Upper lobe of left lung (tissue), 6 donors: ENCODE results near the gene VSTM5. TPM values are rescaled to one million over a fixed set of nuclear protein-coding genes. Genes with fewer than 3 reads are reported as not detected.

Source experiments
- ATAC-seq, 2 donors: fragments of 200-7000 bp; cut with Tn5 transposase; one replicate each; pipeline ENCODE4 v1.9.1; 2022; ENCODE audit warnings: mild to moderate bottlenecking in 2 of 2, moderate library complexity in 2 of 2; ENCODE audit not compliant: low FRiP score in 2 of 2
- DNase-seq, 2 donors: peaks; one replicate each; pipeline ENCODE4 v3.0.0-alpha.2; 2019 to 2020
- H3K27ac ChIP-seq, 4 donors: fragments of 200-600 bp; sonication (generic); one replicate each; pipeline ENCODE4 v1.5.1; 2016 to 2019
- H3K27me3 ChIP-seq, 4 donors: fragments of 200-600 bp; sonication (generic); one replicate each; pipeline ENCODE4 v1.5.1; 2017 to 2019
- H3K36me3 ChIP-seq, 4 donors: fragments of 200-600 bp; sonication (generic); one replicate each; pipeline ENCODE4 v1.5.1; 2016 to 2019
- H3K4me1 ChIP-seq, 4 donors: fragments of 200-600 bp; sonication (generic); one replicate each; pipeline ENCODE4 v1.5.1; 2018 to 2019
- H3K4me3 ChIP-seq, 4 donors: fragments of 200-600 bp; sonication (generic); one replicate each; pipeline ENCODE4 v1.5.1; 2017 to 2019; ENCODE audit warnings: mild to moderate bottlenecking in 2 of 4, moderate library complexity in 1 of 4
- H3K9me3 ChIP-seq, 4 donors: fragments of 200-600 bp; sonication (generic); one replicate each; pipeline ENCODE4 v1.5.1; 2018 to 2019
- EP300 ChIP-seq, 4 donors: sonication (generic); formaldehyde crosslinking; IDR thresholded peaks; one replicate each; pipeline ENCODE4 v1.5.1; 2017; ENCODE audit warnings: antibody characterized with exemption in 4 of 4, control low read depth in 2 of 4
- POLR2A ChIP-seq, 4 donors: fragments of 450-650 bp; IDR thresholded peaks; one replicate each; pipeline ENCODE4 v1.5.1; 2016 to 2017; ENCODE audit warnings: antibody characterized with exemption in 4 of 4, mild to moderate bottlenecking in 2 of 4
- POLR2AphosphoS5 ChIP-seq, 2 donors: sonication (generic); formaldehyde crosslinking; IDR thresholded peaks; one replicate each; pipeline ENCODE4 v1.5.1; 2017; ENCODE audit warnings: antibody characterized with exemption in 2 of 2
- WGBS, 2 donors: methylation state at CpG; one replicate each; pipeline ENCODE4 v1.1.5; 2017 to 2018; 5-methylcytosine and 5-hydroxymethylcytosine counted together
- total RNA-seq, 6 donors: library from RNA; depleted of rRNA in 4 of 6; stranded (reverse); fragments of >200 nt in 4 of 6; gene quantifications; one replicate each; pipeline versions ENCODE4 v1.1.0 to v1.2.1, GENCODE V29; 2016 to 2021
- TF ChIP-seq, protein P1 (sequence below), 6 experiments: fragments of 450-650 bp in 4 of 6; fragments of 200-600 bp in 2 of 6; sonication (generic) in 2 of 6; IDR thresholded peaks; one replicate each; pipeline ENCODE4 v1.5.1; 2016 to 2019; ENCODE audit warnings: antibody characterized with exemption in 6 of 6
- donor health status: DM: no; HTN: no; CAD: no; lungs with moderate emphysema.
- donor health status: DM: no; HTN: yes; CAD: no; lungs with severe emphysema.

VSTM5 gene
- total RNA-seq, 6 donors from 2014 or later, result 0.77 to 2.3 TPM; not detected in 4

- no peak for TF ChIP-seq POLR2AphosphoS5 (IDR thresholded peaks at IDR 0.05)
- TF ChIP-seq, protein P1, sequence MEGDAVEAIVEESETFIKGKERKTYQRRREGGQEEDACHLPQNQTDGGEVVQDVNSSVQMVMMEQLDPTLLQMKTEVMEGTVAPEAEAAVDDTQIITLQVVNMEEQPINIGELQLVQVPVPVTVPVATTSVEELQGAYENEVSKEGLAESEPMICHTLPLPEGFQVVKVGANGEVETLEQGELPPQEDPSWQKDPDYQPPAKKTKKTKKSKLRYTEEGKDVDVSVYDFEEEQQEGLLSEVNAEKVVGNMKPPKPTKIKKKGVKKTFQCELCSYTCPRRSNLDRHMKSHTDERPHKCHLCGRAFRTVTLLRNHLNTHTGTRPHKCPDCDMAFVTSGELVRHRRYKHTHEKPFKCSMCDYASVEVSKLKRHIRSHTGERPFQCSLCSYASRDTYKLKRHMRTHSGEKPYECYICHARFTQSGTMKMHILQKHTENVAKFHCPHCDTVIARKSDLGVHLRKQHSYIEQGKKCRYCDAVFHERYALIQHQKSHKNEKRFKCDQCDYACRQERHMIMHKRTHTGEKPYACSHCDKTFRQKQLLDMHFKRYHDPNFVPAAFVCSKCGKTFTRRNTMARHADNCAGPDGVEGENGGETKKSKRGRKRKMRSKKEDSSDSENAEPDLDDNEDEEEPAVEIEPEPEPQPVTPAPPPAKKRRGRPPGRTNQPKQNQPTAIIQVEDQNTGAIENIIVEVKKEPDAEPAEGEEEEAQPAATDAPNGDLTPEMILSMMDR (IDR thresholded peaks at IDR 0.05), result no peak
- no peak for TF ChIP-seq POLR2A (IDR thresholded peaks at IDR 0.05)
- TF ChIP-seq EP300 (IDR thresholded peaks at IDR 0.05), result no peak
- 0 to 1% methylated on average over 8 to 13 of the region's 13 CpGs for whole genome bisulfite sequencing, 2 donors
- peaks cover 0 to 23% (median 10%) of the 10 kb centered on the region in 4 donors for H3K36me3 ChIP-seq
- DNase-seq (no peak), ATAC-seq (no peak)
- peaks cover 23 to 33% (median 27%) of the 10 kb centered on the region in 4 donors for H3K4me1 ChIP-seq
- H3K27me3 ChIP-seq, result no peaks in the 10 kb centered on the region
- no peaks in the 10 kb centered on the region for H3K9me3 ChIP-seq
- H3K27ac ChIP-seq, result peak overlapping the region; percentile 88 to 97 (median 94)
- H3K4me3 ChIP-seq, result peak overlapping the region; percentile 65 to 92 (median 76)
Measured at GRCh38 chr11:93784935-93785360, 65.5 kb downstream of the VSTM5 start.

- Histone ChIP-seq H3K27me3 (no peaks in the 10 kb centered on the region), H3K36me3 (peaks cover 0 to 17% (median 6%) of the 10 kb centered on the region in 4 donors), H3K4me3 (peak within 1 kb of the TSS; percentile 65 to 92 (median 76)), H3K9me3 (no peaks in the 10 kb centered on the region), H3K27ac (peak within 1 kb of the TSS; percentile 88 to 97 (median 94)), H3K4me1 (peaks cover 23 to 33% (median 27%) of the 10 kb centered on the region in 4 donors)
- DNase-seq (peak; percentile 91 to 94), ATAC-seq (peak; percentile 99 to 100)
- TF ChIP-seq, protein P1 (IDR thresholded peaks at IDR 0.05), result peak; percentile 26 to 65 (median 48)
- TF ChIP-seq EP300 (IDR thresholded peaks at IDR 0.05), result no peak
- peak; percentile 87 to 94 for TF ChIP-seq POLR2AphosphoS5 (IDR thresholded peaks at IDR 0.05)
- peak in 3 of 4 donors; percentile 72 to 89 (median 85) for TF ChIP-seq POLR2A (IDR thresholded peaks at IDR 0.05)
- 0% methylated on average over 14 to 42 of the region's 72 CpGs for WGBS, 2 donors
Measured at GRCh38 chr11:93784145-93784934, 66.1 kb downstream of the VSTM5 start, which contains the start of gene MED17. MED17 (plus strand) TSS chr11:93784282; CDS start chr11:93784514, 232 bp downstream.

DNA sequence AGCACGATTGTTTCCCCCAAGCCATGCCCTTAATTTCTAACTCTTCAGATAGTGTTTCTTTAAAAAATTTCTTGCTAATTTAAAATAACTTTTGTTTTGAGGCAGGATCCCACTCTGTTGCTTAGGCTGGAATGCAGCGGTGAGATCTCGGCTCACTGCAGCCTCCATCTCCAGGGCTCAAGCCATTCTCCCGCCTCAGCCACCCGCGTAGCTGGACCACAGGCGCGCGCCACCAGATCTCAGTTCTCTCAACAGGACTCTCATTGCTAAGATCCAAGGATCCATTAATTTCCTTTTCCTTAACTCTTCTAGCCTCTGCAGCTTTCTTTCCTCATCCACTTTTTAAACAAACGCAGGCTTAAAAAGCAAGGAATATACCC lies 66.7 kb downstream of the VSTM5 start:
- peak; percentile 28 to 61 for DNase-seq
- Histone ChIP-seq H3K4me3 (peak overlapping the region; percentile 65 to 92 (median 76)), H3K9me3 (no peaks in the 10 kb centered on the region), H3K4me1 (peaks cover 23 to 33% (median 27%) of the 10 kb centered on the region in 4 donors), H3K27ac (peak overlapping the region; percentile 88 to 97 (median 94)), H3K36me3 (peaks cover 0 to 11% (median 3%) of the 10 kb centered on the region in 4 donors), H3K27me3 (no peaks in the 10 kb centered on the region)
- peak; percentile 51 to 74 for ATAC-seq
- TF ChIP-seq, protein P1 (IDR thresholded peaks at IDR 0.05), result peak in 1 of 6 experiments; percentile 38
- no peak for TF ChIP-seq POLR2AphosphoS5 (IDR thresholded peaks at IDR 0.05)
- WGBS, 2 donors, result 0% methylated on average over 10 of the region's 10 CpGs

DNA sequence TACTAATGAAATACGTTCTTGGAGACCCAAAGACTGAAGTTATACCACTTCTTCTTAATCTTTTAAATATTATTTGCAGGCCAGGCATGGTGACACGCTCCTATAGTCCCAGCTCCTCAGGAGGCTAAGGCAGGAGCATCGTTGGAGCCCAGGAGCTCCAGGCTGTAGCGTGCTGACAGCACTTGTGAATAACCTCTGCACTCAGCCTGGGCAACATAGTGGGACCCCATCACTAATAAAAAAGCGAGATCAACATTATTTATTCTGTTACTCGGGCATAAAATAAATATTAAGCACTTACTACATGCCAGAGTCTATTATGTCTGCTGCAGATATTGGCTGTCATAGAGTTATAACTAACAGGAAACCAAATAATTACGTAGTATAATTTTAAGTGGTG lies 67.1 kb downstream of the VSTM5 start:
- WGBS, 2 donors, result 48 to 50% methylated on average over 7 of the region's 7 CpGs
- Histone ChIP-seq H3K27me3 (no peaks in the 10 kb centered on the region), H3K36me3 (peaks cover 0 to 9% (median 3%) of the 10 kb centered on the region in 4 donors), H3K4me3 (peak overlapping the region in 3 of 4 donors; percentile 65 to 92 (median 84)), H3K9me3 (no peaks in the 10 kb centered on the region), H3K4me1 (peaks cover 23 to 33% (median 27%) of the 10 kb centered on the region in 4 donors), H3K27ac (peak overlapping the region; percentile 88 to 97 (median 94))
- ATAC-seq, result no peak
- TF ChIP-seq EP300 (IDR thresholded peaks at IDR 0.05) (no peak), POLR2AphosphoS5 (IDR thresholded peaks at IDR 0.05) (no peak), POLR2A (IDR thresholded peaks at IDR 0.05) (no peak)
- TF ChIP-seq, protein P1 (IDR thresholded peaks at IDR 0.05), result no peak
- no peak for DNase-seq
